ENCODE measurements around the gene CD101. TPM values are rescaled to one million over a fixed set of nuclear protein-coding genes. Genes with fewer than 3 reads are reported as not detected.
A peak's percentile ranks its signal among the peaks of the same experiment; 100 is the strongest.

CD101 gene
- total RNA-seq, 6 donors from 2014 or later, result 3.1 to 50.2 (median 11.7) TPM

DNA sequence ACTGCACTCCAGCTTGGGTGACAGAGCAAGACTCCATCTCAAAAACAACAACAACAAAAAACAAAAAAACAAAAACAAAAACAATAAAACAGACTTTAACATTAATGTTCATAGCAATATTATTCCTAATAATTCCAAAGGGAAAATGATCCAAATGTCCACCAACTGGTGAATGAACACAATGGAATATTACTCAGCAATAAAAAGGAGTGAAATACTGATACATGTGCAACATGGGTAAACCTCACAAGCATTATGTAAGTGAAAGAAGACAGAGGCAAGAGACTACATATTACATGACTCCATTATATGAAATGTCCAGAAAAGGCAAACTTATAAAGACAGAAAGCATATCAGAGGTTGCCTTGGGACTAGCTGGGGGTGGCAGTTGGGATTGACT lies 52.5 kb downstream of the CD101 start:
- Histone ChIP-seq H3K27ac (no peak overlapping the region), H3K9me3 (no peaks in the 10 kb centered on the region), H3K4me1 (peaks cover under 1 to 11% (median 5%) of the 10 kb centered on the region in 4 donors), H3K4me3 (no peak overlapping the region), H3K36me3 (no peaks in the 10 kb centered on the region), H3K27me3 (no peaks in the 10 kb centered on the region)
- ATAC-seq (ENCODE audit: low FRiP score in 2 of 2), result no peak
- no peak for DNase-seq
- no peak for TF ChIP-seq EP300 (IDR thresholded peaks at IDR 0.05)
- TF ChIP-seq, protein P1, sequence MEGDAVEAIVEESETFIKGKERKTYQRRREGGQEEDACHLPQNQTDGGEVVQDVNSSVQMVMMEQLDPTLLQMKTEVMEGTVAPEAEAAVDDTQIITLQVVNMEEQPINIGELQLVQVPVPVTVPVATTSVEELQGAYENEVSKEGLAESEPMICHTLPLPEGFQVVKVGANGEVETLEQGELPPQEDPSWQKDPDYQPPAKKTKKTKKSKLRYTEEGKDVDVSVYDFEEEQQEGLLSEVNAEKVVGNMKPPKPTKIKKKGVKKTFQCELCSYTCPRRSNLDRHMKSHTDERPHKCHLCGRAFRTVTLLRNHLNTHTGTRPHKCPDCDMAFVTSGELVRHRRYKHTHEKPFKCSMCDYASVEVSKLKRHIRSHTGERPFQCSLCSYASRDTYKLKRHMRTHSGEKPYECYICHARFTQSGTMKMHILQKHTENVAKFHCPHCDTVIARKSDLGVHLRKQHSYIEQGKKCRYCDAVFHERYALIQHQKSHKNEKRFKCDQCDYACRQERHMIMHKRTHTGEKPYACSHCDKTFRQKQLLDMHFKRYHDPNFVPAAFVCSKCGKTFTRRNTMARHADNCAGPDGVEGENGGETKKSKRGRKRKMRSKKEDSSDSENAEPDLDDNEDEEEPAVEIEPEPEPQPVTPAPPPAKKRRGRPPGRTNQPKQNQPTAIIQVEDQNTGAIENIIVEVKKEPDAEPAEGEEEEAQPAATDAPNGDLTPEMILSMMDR (IDR thresholded peaks at IDR 0.05), result no peak
- TF ChIP-seq POLR2AphosphoS5 (IDR thresholded peaks at IDR 0.05), result no peak
- no peak for TF ChIP-seq POLR2A (IDR thresholded peaks at IDR 0.05)

DNA sequence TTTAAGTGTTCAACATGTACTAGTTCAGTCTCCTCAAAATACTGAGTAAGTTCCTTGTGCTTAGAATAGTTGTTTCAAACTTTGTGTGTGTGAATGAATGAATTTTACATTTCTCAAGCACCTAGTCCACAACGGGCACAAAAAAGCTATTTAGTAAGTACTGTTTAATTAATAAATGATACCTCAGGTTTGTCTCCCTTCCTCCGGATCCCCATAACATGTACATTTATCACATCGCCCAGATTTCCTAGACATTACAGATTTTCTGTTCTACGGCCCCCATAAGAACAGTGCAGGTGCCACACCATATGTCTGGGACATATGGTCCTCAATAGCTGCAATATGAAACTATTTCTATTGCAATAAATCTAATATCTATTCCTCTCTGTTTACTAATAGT lies 57.2 kb downstream of the CD101 start:
- WGBS, 2 donors, result 35 to 36% methylated on average over 4 of the region's 4 CpGs
- peak overlapping the region in 3 of 4 donors; percentile 78 to 87 (median 86) for H3K4me3 ChIP-seq
- no peak for DNase-seq
- no peak overlapping the region for H3K27ac ChIP-seq
- TF ChIP-seq POLR2A (IDR thresholded peaks at IDR 0.05) (no peak), POLR2AphosphoS5 (IDR thresholded peaks at IDR 0.05) (no peak), EP300 (IDR thresholded peaks at IDR 0.05) (no peak)
- TF ChIP-seq, protein P1 (IDR thresholded peaks at IDR 0.05), result no peak
- H3K9me3 ChIP-seq, result no peaks in the 10 kb centered on the region
- ATAC-seq (ENCODE audit: low FRiP score in 2 of 2), result no peak
- H3K36me3 ChIP-seq, result no peaks in the 10 kb centered on the region
- peaks cover 8 to 19% (median 11%) of the 10 kb centered on the region in 4 donors for H3K4me1 ChIP-seq
- no peaks in the 10 kb centered on the region for H3K27me3 ChIP-seq

DNA sequence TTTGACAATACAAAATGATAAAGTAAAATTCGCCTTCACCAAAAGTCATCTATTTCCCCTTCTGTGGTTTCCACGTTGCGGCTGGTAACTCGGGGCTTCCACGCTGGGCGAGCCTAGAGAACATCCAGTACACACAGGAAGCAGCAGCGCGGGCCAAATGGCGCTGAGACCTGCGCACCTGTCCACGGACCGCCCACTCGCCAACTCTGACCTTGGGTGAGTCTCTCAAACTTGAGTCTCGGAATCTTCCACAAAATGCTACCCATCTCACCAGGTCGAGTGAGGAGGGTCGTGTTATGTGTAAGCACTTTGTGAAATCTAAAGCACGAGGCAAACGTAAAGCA lies 57.7 kb downstream of the CD101 start:
- H3K27me3 ChIP-seq, result no peaks in the 10 kb centered on the region
- ATAC-seq (ENCODE audit: low FRiP score in 2 of 2), result peak in 1 of 2 donors; percentile 71
- peak; percentile 74 to 82 for DNase-seq
- peaks cover 8 to 19% (median 11%) of the 10 kb centered on the region in 4 donors for H3K4me1 ChIP-seq
- H3K36me3 ChIP-seq, result no peaks in the 10 kb centered on the region
- TF ChIP-seq, protein P1 (IDR thresholded peaks at IDR 0.05), result no peak
- no peak for TF ChIP-seq POLR2AphosphoS5 (IDR thresholded peaks at IDR 0.05)
- no peak for TF ChIP-seq EP300 (IDR thresholded peaks at IDR 0.05)
- TF ChIP-seq POLR2A (IDR thresholded peaks at IDR 0.05), result no peak
- peak overlapping the region; percentile 70 to 87 (median 82) for H3K4me3 ChIP-seq
- H3K9me3 ChIP-seq, result no peaks in the 10 kb centered on the region
- WGBS, 2 donors, result 1% methylated on average over 13 to 18 of the region's 18 CpGs
- H3K27ac ChIP-seq, result peak overlapping the region; percentile 28 to 84 (median 60)

DNA sequence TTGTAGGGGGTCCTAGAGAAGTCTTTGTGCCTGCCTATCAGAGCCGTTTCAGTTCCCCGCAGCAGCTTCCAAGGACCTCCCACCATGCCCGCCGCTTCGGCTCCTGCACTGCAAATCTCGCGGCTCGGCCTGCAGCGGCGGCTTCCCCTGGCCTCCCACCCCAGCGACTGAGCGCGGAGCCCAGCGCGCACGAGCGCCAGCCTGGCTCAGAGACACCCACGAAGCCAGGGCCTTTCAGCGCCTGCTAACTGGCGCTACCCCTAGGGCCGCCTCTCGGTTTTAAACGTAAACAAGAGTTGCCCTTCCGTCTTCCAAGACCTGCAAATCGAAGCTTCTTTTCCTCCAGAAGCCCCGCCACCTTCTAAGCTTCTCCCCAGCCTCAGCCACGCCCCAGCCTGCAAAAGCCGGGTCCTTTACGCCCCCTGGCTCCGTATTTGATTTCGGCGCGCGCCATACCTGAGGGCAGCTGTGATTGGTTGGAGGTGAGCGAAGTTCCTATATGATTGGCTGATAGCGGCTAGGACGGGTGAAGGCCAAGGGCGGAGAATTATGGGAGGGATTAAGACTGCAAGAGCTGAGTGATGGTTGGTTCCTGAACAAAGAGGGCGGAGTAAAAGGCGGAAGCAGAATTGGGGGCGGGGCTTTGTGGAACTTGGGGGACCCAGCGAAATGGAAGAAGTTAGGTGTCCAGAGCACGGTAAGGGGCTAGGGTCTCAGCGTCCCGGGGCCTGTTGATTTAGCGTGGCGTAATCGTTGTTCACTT lies 58.3 kb downstream of the CD101 start, which contains the start of gene TTF2:
TSS of gene TTF2 (plus strand) at position 649 of the 763 bp plus-strand sequence. CDS start at position 670, 21 bp downstream.
- 0 to 1% methylated on average over 25 to 46 of the region's 48 CpGs for whole genome bisulfite sequencing, 2 donors
- H3K27ac ChIP-seq, result peak within 1 kb of the TSS; percentile 64 to 84 (median 73)
- peaks cover 8 to 19% (median 11%) of the 10 kb centered on the region in 4 donors for H3K4me1 ChIP-seq
- TF ChIP-seq EP300 (IDR thresholded peaks at IDR 0.05), result no peak
- peak in 2 of 4 donors; percentile 40 to 64 for TF ChIP-seq POLR2A (IDR thresholded peaks at IDR 0.05)
- TF ChIP-seq, protein P1 (IDR thresholded peaks at IDR 0.05), result peak in 3 of 6 experiments; percentile 29 to 41 (median 41)
- peak in 1 of 2 donors; percentile 21 for TF ChIP-seq POLR2AphosphoS5 (IDR thresholded peaks at IDR 0.05)
- H3K36me3 ChIP-seq, result no peaks in the 10 kb centered on the region
- H3K27me3 ChIP-seq, result no peaks in the 10 kb centered on the region
- ATAC-seq (ENCODE audit: low FRiP score in 2 of 2) (peak; percentile 99 to 100), DNase-seq (peak; percentile 91 to 94)
- H3K4me3 ChIP-seq, result peak within 1 kb of the TSS; percentile 78 to 87 (median 84)
- no peaks in the 10 kb centered on the region for H3K9me3 ChIP-seq
